NCI-H1105 treated with DMSO at 0.1 percent for 48 hours (cell line): ENCODE data around the gene ZACN.
"Not testable (repeated sequence)": the region's sequence is repeated elsewhere in the genome, so short reads cannot be mapped to it uniquely, and the experiment has no call there.

Experiments used
- DNase-seq: peaks from one replicate; lab custom pipeline; 2025; lab: John Stamatoyannopoulos, UW

The ZACN gene

DNA sequence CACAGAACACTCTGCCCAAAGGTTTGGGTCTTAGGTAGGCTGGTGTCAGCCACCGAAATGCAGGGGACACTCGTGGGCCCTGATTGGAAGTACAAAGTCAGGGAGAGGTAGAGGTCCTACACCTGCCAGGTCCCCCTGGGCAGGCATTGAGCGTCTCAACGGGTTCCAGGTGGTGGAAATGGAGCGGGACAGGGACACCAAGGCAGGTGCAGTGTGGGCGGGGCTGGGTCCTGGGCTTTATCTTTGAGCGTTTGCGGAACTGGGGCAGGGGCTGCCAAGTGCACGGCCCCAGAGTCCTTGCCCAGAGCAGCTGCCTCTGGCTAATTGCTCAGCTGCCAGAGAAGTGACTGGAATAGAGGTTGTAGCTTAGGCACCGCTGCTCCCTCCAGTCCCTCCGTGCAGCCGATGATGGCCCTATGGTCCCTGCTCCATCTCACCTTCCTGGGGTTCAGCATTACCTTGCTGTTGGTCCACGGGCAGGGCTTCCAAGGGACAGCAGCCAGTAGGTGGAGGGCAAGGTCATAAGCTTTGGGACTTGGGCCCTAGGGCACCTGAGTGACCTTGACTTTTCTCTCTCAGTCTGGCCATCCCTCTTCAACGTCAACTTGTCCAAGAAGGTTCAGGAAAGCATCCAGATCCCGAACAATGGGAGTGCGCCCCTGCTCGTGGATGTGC is at the start of gene ZACN:
Gene ZACN (plus strand): TSS at position 323 of the 675 bp plus-strand sequence. CDS start 83 bp downstream, at position 406.
- peak; percentile 21 for DNase-seq

DNA sequence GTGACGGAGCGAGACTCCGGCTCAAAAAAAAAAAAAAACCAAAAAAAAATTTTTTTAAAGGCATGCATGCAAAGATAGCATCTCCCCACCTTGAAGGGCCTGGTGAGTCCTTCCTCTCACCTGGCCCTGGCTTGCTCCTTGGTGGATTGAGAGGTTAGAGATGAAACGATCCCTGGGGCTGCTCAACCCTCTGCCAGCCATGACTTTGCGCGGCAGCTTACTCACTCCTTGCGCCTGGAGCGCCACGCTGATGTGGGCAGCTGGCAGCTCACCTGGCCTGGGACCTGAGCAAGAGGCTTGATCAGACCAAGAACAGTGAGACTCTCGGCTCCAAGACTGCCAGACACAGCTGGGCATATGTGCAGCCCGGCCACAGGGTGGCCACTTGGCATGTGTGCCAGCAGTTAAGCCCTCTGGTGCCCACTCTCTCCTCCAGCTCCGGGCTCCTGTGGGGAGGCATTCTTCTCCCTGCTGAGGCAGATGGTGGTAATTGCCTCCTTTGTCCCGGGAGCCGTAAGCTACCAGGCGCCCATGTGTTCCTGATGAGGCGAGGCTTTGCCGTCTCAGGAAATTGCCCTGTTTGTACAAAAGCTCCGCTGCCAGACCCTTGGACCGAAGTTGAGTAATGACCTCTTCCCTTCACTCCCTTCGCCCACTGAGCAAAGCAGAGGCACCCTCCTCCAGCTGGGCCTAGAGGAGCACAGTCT is 46.8 kb upstream of the ZACN start:
- no peak for DNase-seq

DNA sequence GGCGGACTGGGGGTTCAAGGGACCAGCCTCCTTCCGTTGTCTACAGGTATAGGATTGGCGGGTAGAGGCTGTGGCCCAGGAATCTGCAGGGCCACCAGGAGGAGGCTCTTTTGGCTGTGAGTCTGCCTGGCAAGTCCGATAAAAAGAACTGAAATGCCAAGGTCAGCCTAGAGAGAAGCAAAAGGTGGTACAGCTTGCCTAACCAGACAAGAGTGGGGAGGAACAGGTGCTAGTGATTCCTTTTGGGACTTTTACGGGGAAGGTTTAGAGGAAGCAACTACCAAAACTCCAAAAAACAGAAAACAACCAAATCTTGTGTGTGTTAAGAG is 46.2 kb upstream of the ZACN start:
- no peak for DNase-seq

DNA sequence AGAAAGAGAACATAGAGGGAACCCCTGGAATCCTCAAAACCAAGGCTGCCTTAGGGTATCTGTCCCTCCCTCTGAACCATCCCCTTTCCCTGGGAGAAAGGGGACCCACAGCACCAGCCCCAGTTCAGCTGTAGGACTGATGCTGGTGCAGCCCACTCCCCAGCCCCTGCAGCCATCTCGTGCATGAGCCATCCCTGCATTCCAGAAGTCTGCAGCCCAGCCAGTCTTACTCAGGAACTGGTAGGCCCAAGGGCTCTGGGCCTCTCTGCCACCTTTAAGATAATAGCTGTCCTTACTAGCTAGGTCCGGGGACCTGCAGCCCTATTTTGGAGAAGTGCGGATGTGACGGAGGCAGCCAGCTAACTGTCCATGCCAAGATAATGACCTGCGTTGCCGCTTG is 45.8 kb upstream of the ZACN start:
- no peak for DNase-seq

DNA sequence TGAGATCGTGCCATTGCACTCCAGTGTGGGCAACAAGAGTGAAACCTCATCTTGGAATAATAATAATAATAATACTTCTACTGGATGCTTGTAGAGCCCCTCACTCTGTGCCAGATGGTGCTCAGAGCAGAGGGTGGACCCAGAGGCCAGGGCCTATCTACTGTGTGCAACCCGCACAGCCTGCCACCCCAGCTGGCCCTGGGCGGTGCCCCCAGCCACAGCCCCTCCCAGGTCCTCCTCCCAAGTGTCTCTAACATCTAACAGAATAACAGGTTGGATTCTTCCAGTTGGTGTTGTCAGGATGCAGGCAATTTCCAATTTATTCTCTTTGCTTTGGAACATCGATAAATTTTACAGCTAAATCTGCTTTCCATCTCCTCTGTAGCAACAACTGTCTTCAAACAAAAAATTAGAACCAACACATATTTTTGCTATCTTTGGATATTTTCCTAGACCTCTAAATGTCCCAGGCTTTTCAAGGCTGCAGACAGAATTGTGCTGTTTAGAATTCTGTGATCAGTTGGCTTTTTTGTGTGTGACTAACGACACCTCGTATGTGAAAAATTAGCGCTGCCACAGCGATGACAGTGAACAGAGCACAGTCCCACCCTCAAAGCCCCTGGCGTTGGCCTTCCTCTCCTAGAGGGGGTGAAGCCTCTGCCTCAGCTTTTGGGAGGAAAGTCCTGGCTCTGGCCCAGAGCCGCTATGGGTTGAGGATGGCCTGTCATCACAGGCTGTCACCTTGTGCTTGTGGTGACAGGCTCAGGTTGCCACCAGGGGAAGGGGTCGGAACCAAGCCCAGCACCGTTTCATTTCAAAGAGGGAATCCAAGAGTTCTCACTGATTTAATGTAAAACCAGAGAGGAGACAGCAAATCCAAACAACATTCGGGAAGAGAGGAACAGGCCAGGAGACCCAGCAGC is 44.3 kb upstream of the ZACN start:
- DNase-seq = no peak

DNA sequence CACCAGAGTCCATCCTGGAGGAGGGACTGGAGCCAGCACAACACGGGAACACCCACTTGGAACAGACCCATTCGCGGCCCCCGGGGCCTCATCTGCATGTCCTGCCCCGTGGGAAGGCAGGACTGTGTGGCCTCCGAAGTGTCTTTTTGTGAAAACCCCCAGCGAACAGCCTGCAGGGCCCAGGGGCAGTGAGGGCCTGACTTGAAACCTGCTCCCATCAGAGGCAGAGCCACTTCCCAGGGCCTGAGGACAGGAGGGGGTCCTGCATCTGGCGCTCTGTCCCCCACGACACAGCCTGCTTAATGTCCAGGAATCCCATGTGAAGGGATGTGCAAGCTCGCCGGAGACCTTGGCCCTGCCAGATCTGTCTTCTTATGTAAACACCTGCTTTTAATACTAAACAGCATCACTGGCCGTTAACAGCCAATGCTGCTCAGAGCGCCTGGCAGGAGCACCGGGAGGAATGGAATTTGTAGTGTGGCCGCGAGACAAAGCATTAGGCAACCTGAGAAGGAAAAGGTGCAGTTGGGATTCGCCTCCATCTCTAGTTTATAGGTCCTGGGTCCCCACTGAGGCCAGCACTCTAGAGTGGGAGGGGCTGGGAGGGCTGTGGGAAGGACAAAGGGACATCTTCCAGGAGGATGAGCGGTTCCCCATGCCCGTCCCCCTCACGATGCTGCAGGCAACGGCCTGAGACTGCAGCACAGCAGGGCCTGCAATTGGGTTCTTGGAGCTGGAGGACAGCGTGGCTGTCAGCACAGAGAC is 42.3 kb upstream of the ZACN start:
- DNase-seq = no peak

DNA sequence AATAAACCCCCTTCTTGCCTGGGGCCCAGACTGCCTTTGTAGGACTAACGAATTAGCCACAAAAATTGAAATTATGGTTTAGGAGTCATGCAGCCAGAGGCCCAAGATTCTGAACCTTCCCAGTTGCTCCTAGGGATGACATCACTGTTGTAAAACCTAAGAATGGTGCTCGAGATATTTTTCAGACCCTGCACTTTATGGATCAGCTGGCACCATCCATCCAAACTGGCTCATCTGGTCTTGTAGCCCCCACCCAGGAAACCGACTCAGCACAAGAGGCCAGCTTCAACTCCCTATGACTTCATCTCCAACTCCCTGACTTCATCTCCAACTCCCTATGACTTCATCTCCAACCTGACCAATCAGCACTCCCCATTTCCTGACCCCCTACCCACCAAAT is 40.9 kb upstream of the ZACN start:
- no peak for DNase-seq

DNA sequence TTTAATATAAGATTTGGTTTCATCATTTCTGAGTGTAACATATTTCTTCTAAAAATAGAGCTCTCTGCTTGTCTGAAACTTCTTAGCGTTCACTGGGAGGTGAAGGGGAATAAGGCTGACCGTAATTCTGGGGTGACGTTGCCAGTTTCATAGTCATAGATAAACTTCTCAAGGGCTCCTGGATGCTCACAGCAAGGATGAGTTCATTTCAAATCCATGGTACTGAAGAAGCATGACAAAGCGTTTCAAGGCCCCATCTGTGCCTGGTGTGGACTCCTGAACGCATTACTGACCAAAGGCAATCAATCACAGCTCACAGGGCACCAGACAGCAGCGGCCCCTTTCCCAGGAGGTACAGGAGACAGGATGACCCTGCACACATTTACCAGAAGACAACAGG is 39.9 kb upstream of the ZACN start:
- no peak for DNase-seq

DNA sequence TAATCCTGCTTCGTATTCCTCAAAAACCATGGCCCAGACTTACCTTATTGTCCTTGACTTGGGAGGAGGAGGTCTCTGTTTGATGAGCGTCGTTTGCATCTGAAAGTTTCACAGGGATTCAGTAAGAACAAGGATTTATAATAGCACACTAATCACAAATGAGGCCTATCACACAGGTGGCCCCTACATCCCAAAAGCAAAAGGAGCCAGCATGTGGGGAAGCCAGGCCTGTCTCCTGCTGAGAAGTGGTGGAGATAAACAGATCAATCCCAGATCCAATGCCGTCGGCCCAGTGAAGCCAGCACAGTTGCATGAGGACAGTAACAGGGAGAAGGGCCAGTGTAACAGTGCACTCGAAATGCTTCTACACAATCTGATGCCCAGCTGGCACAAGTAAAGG is 38.6 kb upstream of the ZACN start:
- DNase-seq = no peak

DNA sequence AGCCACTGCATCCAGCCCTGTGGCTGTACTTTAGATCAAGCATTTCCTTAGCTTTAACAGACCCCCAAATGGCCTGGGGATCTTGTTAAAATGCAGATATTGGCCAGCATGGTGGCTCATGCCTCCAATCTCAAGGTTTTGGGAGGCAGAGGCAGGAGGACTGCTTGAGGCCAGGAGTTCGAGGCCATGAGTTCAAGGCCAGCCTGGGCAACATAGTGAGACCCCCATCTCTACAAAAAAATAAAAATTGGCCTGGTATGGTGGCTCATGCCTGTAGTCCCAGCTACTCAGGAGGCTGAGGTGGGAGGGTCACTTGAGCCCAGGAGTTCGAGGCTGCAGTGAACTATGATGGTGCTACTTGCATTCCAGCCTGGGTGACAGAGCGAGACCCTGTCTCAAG is 36.1 kb upstream of the ZACN start:
- not testable (repeated sequence) for DNase-seq

DNA sequence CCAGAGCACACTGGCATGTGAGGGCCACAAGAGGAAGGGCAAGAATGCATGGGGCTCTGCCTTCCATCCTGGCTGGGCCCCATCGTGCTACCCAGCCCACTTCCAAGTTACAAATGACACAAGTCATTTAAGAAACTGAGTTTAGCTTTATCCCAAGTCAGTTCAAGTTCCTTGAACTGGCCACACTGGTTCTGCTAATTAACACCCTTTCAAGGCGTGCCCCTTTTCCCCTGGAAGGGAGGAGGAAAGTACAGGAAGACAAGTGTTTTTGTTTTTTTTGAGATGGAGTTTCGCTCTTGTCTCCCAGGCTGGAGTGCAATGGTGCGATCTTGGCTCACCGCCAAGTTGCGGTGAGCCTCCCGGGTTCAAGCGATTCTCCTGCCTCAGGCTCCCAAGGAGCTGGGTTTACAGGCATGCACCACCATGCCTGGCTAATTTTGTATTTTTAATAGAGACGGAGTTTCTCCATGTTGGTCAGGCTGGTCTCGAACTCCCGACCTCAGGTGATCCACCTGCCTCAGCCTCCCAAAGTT is 34.4 kb upstream of the ZACN start:
- DNase-seq = not testable (repeated sequence)

DNA sequence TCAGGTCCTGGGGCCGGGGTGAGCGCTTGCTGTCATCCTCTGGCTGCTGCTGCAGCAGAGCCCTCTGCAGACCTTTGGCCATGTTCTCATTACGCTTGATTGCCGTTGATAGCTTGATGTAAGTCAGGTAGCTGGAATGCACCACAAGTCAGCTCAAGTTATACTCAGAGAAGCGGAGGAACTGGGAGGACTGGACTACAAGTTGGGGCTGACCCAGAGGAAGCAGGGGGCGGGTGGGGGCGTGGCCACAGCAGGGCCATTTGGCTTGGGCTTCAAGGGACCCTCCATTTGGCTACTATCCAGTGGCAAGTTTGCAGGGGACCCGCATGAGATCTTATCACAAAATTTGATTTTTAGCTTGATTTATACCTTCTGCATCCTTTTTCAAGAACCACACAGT is 32.9 kb upstream of the ZACN start:
- no peak for DNase-seq

DNA sequence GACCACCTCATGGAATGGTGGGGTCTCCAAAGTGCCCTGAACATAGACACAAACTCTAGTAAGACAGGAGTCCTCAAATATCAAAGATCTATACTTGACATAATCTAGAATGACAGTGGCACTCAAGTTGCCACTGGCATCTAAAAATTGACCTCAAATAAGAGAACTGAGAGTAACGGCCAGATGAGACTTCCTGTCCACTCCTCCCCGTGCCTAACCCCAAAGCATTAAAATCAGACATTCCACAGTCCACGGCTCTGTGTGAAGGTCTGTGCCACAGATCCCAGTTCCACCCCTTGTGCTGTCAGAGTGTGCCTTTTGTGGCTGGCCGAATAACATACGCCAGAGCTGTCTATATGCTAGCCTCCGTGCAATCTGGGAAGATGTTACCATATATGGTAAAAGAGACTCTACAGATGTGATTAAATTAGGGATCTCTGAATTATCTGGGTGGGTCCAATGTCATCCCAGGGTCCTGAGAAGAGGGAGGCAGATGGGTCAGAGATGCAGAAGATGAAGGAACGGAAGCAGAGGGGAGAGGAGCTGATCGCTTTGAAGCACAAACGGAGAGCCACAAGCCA is 30.9 kb upstream of the ZACN start:
- DNase-seq = no peak

DNA sequence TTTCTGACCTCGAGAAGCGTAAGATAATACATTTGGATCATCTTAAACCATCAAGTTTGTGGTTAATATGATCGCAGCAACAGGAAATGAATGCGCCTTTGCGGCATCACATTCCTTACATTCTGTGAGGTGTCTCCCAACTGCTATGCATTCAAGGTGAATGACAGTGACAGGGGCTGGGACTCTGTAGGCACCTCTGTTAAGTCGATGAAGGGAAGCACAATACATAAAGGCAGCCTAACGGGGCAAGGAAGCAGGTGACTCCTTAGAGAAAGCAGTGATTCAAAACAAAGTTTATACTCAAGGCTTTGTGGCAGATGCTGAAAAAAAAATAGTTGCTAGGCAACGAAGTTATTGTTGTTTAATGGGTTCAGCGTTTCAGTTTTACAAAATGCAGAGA is 30.3 kb upstream of the ZACN start:
- DNase-seq = no peak

DNA sequence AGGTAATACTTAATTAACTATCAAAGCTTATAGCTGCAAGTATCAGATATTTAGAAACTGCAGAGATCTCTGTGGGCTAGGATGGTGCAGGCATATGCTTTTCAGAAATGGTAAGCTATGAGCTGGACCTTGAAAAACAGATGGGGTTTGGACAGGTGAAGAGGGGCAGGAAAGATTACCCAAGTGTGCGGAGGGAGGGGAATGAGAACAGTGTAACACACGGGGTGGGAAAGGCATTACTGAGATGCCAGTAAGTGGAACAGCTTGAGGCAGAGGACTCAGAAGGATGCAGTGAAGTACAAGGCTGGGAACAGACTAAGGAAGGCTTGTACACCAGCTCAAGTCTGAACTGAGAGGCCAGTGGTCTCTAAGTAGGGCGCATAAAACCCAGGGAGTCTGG is 29.7 kb upstream of the ZACN start:
- DNase-seq = no peak

DNA sequence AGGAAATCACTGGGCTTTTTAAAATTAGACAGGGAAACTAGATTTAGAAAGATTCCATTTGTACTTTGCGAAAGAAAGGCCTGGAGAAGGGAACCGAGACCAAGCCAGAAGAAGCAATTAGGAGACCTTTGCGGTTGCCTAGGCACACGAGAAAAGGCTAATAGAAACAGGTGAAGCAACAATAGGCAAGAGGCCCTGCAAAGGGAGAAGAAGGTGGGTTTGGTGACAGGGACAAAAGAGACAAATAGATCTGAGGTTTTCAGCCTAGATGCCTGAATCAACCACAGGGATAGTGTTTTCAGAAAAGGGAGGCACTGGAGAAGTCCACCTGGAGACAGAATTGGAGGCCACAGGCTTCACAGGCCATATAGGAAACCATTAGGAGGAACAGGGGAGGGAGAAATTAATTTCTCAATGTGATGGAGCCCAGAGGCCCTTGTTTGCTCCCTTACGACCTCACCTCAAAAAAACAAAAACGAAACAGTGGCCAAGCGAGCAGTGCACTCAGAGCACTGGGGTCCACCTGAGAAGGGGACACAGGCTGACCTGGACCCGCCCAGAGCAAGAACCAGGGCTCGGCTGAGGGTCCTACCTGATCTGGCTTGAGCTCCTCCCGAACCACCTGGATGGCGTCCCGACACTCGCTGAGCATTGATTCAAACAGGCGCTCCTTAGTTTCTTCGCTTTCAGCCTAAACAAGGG is 29.0 kb upstream of the ZACN start:
- no peak for DNase-seq

DNA sequence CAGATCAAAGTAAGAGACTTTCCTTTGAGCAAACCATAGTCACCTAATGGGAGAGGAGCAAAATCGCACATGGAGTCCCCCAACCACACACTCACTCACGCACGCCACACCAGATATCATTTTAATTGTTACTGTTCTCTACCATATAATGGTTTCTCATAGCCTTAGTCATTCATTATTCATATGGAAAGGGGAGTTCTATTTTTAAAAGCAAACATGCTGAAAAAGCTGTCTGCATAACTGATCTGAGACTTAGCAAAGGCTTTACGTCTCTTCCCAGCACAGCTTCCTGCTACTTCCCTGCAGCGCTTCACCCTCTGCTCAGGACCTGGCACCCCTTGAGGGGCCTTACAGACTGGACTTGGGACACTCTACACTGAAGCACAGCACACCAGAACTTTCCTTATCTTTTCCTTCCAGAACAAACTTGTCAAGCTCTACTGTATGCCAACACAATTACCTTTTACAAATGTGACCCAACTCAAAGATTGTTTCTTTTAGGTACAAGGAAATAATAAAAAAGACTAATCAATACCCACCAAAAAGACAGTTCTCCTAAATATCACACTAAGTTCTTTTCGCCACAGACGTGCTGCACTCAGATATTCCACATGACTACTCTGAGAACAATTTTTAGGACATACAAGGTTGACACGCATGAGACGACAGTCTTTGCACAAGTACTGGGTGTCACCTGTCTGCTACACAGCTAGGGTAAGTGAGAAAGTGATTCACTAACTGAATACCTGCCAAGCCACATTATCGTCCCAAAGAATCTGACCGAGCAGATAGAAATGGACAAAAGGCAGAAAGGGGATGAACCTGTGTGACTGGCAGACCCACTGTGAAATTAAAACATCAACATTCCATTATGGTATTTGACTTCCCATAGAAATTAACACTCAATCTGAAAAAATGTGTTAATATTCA is 28.2 kb upstream of the ZACN start:
- DNase-seq = no peak

DNA sequence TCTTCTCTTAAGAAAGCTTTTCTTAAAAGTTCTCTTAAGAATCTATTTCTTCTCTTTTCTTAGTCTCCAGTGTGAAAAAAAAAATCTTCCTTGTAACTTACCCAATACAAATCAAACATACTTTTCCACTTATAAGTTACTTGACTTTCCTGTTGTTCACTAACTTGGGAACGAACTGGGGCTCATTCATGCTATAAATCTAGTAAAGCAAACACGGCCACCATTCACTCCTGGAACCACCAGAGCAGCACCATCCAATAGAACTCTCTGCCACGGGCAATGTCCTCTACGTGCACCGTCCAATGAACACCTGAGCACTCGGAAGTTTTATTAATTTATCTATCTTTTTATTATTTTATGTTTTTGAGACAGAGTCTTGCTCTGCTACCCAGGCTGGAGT is 27.4 kb upstream of the ZACN start:
- DNase-seq = no peak

DNA sequence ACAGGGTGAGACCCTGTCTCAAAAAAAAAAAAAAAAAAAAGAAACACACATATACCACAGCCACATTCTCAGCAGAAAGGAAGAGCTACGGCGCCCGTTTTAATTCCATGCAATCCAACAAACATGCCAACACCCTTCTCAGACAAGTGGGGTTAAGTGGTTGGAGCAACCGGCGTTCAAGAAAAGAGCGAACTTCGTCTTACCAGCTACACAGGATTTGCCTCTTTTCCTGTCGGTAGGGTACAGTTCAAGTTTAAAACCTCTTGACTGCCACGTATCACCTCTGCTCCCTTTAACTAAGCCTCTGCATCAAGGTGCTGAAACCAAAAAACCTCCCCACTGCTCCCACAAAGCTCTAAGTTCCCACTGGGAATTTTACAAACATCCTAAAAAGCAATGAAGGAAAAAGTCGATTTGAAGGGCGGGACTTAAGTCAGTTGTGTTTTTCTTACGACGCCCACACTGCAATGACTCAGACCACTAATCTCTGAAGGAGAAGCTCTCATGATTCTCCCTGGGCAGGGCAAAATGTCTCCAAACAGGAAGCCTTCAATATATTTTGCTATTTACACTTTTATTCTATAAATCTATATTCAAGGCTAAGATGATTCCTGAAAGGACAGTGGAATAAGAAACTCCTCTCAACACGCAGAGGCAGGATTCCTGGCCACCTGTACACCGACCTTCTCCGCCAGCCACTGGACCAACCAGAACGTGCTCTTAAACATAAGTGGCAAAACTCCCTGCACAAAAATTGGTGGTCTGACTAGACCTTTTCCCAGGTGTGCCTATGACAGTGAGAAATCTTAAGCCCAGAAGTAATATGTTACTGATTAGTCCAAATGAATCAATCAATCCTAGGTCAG is 25.5 kb upstream of the ZACN start:
- no peak for DNase-seq
